ENCODE measurements around the gene CSTB. TPM values are rescaled to one million over a fixed set of nuclear protein-coding genes. Genes with fewer than 3 reads are reported as not detected.

The CSTB gene
- total and polyA plus RNA-seq, 12 donors = 33.0 to 61.2 (median 40.5) TPM

- Histone ChIP-seq H3K36me3 (no peaks in the 10 kb centered on the region), H3K27ac (no peak overlapping the region), H3K4me3 (no peak overlapping the region), H3K4me1 (peaks cover 0 to 15% (median 0%) of the 10 kb centered on the region in 9 donors), H3K9me3 (no peaks in the 10 kb centered on the region), H3K27me3 (no peaks in the 10 kb centered on the region)
- ATAC-seq (no peak), DNase-seq (no peak)
- intact Hi-C loops (cut with DNase I) = loop anchor here in 2 of 10 donors (10.0 kb wide), 1 partner anchor 57 kb away; no protein-coding TSS in a partner anchor
- WGBS, 2 donors = 76 to 92% methylated on average over 6 of the region's 6 CpGs
- no peak for TF ChIP-seq CTCF (IDR thresholded peaks at IDR 0.05)
Measured at GRCh38 chr21:43781846-43782245, 5.7 kb upstream of the CSTB start.

- 89 to 92% methylated on average over 5 of the region's 5 CpGs for WGBS, 2 donors
- no peak for ATAC-seq
- TF ChIP-seq CTCF (IDR thresholded peaks at IDR 0.05) = no peak
- Histone ChIP-seq H3K27ac (peak overlapping the region in 1 of 10 donors; percentile 68), H3K36me3 (peaks cover 0 to under 1% (median 0%) of the 10 kb centered on the region in 9 donors), H3K4me3 (no peak overlapping the region), H3K9me3 (no peaks in the 10 kb centered on the region), H3K27me3 (no peaks in the 10 kb centered on the region), H3K4me1 (peaks cover 0 to 24% (median 9%) of the 10 kb centered on the region in 9 donors)
- intact Hi-C loops (cut with DNase I) = loop anchor here in 3 of 10 donors (5.0 to 10.0 kb wide), 2 partner anchors 52 to 55 kb away; no protein-coding TSS in a partner anchor
- DNase-seq = no peak
Measured at GRCh38 chr21:43779660-43780059, 3.6 kb upstream of the CSTB start.

- Histone ChIP-seq H3K9me3 (no peaks in the 10 kb centered on the region), H3K36me3 (peaks cover 0 to 10% (median 7%) of the 10 kb centered on the region in 9 donors), H3K4me1 (peaks cover 0 to 34% (median 18%) of the 10 kb centered on the region in 9 donors), H3K4me3 (no peak overlapping the region), H3K27me3 (no peaks in the 10 kb centered on the region), H3K27ac (peak overlapping the region in 3 of 10 donors; percentile 2 to 68 (median 21))
- DNase-seq (no peak), ATAC-seq (peak in 1 of 8 donors; percentile 5)
- TF ChIP-seq CTCF (IDR thresholded peaks at IDR 0.05) = no peak
- WGBS, 2 donors = 53 to 60% methylated on average over 20 of the region's 20 CpGs
- intact Hi-C loops (cut with DNase I) = loop anchor here in 1 of 10 donors (5.0 kb wide), 1 partner anchor 51 kb away; no protein-coding TSS in a partner anchor
Measured at GRCh38 chr21:43778469-43779335, 2.6 kb upstream of the CSTB start.

- Histone ChIP-seq H3K36me3 (peaks cover 0 to 17% (median 15%) of the 10 kb centered on the region in 9 donors), H3K27me3 (no peaks in the 10 kb centered on the region), H3K9me3 (no peaks in the 10 kb centered on the region), H3K4me3 (no peak overlapping the region), H3K27ac (peak overlapping the region in 1 of 10 donors; percentile 68), H3K4me1 (peaks cover 0 to 35% (median 18%) of the 10 kb centered on the region in 9 donors)
- DNase-seq (no peak), ATAC-seq (no peak)
- TF ChIP-seq CTCF (IDR thresholded peaks at IDR 0.05) = no peak
- intact Hi-C loops (cut with DNase I) = loop anchor here in 2 of 10 donors (2.0 to 5.0 kb wide), 2 partner anchors 49 to 51 kb away; no protein-coding TSS in a partner anchor
- 94% methylated on average over 5 of the region's 5 CpGs for WGBS, 2 donors
Measured at GRCh38 chr21:43777953-43778352, 1.8 kb upstream of the CSTB start.

Data from heart right ventricle (tissue), 16 donors.